GM19438 (cell line): ENCODE data around the gene MLYCD.

ENCODE experiments used
- ATAC-seq: cut with Tn5 transposase; IDR thresholded peaks from one replicate; pipeline ENCODE4 v1.9.1; 2021; ENCODE audit warnings: low read depth; ENCODE audit not compliant: unreplicated experiment

Gene MLYCD

GRCh38 chr16:83895942-83896341 is 3.0 kb upstream of the MLYCD start:
- ATAC-seq: no peak

DNA sequence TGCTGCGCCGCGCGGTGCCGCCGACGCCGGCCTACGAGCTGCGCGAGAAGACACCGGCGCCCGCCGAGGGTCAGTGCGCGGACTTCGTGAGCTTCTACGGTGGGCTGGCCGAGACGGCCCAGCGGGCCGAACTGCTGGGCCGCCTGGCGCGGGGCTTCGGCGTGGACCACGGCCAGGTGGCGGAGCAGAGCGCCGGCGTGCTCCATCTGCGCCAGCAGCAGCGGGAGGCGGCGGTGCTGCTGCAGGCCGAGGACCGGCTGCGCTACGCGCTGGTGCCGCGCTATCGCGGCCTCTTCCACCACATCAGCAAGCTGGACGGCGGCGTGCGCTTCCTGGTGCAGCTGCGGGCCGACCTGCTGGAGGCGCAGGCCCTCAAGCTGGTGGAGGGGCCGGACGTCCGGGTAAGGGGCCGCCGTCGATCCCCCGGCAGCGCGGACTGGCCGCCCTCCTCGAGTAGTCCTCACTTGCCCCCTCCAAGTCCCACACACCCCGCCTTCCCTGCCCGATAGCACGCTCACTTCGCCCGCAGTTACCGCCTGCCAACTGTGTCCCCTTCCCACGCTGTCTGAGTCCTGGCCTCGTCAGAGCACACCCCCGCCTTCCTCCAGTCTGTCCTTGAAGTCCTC is 470 bp downstream of the MLYCD start:
- peak; percentile 50 for ATAC-seq

- ATAC-seq: no peak
Observed at GRCh38 chr16:83899978-83900377, 1.1 kb downstream of the MLYCD start.

DNA sequence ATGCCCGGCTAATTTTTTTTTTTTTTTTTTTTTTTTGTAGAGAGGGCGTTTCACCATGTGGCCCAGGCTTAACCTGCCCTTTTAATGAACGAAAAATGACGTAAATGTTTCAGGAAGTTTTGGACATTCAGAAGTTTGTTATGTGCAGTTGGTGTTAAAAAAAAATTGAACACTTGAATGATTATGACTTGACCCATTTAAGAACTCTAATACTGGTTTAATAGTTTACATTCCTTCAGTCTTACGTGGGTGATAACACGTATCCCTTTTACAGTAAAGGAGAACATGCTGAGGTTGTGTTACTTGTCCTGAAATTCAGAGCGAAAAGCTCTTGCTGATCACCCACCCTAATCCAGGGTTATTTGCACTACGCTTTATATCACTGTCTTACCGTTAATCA is 1.7 kb downstream of the MLYCD start:
- ATAC-seq: no peak

- ATAC-seq: no peak
Observed at GRCh38 chr16:83901101-83901500, 2.2 kb downstream of the MLYCD start.

- no peak for ATAC-seq
Observed at GRCh38 chr16:83903751-83904150, 4.8 kb downstream of the MLYCD start.

DNA sequence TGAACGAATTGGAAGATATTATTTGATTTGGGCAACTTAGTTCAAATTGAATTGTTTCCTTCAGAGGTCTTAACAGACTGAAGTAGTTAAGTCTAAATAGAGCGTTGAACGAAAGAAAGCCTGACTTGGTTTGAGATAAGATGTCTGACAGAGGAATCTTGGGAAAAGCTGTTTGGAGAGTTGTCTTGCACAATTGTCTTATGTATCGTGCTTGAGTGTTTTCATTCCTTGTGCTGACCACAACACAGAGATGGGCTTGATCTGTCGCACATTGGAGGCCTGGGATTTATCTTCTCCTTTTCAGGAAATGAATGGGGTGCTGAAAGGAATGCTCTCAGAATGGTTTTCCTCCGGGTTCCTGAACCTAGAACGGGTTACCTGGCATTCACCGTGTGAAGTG is 7.8 kb downstream of the MLYCD start:
- no peak for ATAC-seq

DNA sequence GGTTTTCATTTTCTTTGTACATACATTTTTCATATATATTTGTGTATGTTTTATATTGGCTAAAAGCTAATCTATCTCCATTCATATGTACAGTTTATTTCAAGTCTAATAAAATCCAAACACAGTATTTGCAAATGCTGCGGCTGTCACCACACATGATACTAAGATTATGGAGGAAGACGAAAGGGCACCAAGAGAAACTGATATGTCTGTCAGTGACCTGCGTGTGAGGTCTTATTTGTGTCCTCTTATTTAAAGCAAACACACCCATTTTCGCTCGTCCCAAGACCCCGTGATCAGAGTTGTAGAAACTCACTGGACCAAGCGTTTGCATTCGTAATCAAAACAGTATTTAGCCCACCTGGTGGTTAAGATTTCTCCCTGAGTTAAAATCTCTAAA is 8.2 kb downstream of the MLYCD start:
- ATAC-seq: no peak

DNA sequence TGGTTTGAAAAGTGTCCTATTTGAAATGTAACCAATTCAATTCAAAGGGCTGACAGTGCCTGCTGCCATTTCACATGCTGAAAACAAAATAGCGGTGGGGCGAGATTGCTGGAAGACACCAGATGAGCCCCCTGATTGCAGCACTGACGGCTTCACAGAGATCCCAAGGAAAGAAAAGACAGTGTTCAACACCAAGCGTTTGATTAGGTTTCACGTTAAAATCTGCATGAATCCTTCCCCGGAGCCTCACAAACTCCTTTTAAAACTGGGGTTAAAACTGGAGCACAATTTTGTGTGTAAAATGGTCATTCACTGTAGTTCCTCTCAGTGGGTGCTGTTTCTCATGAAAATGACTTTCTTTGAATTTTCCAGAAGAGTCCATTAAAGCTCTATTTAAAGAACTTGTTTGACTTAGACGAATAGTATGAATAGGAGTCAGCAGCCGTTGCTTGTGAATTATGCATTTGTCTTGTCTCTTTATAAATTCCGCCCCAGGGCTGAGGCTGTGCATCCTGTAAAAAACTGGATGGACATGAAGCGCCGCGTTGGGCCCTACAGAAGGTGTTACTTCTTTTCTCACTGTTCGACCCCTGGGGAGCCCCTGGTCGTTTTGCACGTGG is 8.8 kb downstream of the MLYCD start:
- no peak for ATAC-seq

GRCh38 chr16:83908798-83909197 is 9.9 kb downstream of the MLYCD start:
- ATAC-seq: no peak

DNA sequence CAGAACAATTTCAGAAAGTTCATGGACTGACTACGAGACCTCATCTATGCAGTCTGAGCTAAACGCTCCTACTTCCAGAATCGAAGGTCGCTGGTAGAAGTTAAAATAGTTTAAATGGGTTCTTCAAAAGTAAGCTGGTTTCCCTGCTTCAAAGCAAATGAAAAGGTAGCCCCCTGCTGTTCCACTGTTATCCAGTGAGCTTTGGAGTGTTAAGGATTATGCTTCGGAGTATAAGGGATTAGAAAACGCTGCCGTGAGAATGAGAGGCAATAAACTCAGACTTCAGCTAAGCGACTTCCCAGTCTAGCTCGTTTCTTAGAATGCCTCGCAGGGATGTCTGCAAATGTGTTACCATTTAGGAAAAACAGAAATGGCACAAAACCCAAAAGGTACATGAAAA is 12.4 kb downstream of the MLYCD start:
- no peak for ATAC-seq

DNA sequence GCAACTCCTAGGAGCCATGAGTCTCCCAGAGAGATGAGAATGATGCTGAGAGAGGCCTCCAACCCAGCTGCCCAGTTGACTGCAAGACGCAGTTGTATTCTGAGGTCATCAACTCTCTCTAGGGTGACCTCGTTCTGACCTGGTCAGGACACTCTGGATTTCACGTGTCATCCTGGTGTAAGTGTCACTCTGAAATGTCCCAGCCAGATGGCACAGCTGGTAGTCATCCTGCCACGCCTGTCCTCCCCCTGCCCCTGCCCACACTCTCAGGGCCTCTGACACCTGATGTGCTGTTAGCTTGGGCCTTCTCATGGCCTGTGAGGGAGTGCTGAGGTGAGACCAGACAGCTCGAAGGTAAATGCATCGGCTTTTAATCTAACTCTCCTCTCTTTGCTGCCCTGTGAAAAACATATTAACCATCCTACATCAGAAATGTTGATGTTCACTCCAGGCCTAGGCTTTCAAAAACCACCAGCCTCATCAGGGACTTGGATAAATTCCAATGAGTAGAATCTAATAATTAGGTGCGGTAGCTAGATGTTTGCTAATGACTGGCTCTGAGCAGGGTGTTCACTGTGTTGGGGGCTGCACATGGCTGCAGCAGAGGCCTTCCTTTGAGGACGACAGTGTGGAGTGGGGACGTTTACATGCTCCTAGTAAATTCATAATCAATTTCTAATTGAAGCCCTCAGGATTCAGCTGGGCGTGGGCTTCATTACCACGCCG is 13.8 kb downstream of the MLYCD start:
- ATAC-seq: no peak

DNA sequence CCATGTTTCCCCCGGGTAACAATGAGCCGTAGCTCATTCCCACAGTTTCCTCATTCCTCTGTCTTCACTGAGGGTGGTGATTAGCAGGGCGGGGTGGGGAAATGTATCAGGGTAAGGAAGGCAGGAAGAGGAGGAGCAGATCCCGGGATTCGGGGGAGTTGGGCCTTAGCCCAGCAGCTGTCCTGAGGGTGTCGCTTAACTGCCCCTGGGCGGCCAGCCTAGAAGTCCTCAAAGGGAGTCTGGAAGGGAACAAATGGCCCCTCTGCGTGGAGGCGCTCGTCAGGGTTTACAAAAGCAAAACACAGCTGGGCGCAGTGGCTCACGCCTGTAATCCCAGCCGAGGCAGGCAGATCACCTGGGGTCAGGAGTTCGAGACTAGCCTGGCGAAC is 14.3 kb downstream of the MLYCD start:
- ATAC-seq: no peak

DNA sequence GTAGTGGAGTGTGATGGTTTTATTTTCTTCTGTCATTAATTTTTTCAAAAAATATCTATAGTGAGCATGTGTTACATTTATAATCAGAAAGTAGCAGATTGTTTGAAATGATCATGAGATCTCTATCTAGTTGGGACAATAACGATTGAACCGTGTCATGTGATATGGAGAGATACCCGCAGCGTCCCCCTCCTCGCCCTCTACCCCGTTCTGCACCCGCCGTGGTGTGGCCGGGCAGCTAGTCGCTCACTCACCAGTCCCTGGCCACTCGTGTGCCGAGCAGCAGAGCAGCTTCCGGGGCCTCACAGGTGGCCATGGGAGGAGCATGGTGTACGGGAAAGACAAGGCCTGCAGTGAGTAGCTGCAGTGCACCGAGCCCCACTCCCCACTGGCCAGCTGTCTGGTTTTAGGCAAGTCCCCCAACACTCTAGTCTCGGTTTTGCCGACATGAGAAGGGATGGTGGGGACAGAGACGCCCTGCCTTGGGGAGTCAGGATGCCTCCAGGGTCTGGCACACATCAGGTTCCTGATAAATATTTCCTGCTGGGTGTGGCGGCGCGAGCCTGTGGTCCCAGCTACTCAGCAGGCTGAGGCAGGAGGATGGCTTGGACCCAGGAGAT is 15.3 kb downstream of the MLYCD start:
- no peak for ATAC-seq

- no peak for ATAC-seq
Observed at GRCh38 chr16:83915081-83915480, 16.2 kb downstream of the MLYCD start.

- no peak for ATAC-seq
Observed at GRCh38 chr16:83915491-83915890, 16.6 kb downstream of the MLYCD start.

- ATAC-seq: no peak
Observed at GRCh38 chr16:83917152-83918120, 18.5 kb downstream of the MLYCD start.

GRCh38 chr16:83920894-83921491 is 22.1 kb downstream of the MLYCD start:
- ATAC-seq: no peak

GRCh38 chr16:83923581-83924365 is 24.9 kb downstream of the MLYCD start:
- no peak for ATAC-seq
